H9 (cell line): Measurements from ENCODE around the gene CCDC40. TPM values are rescaled to one million over a fixed set of nuclear protein-coding genes. Genes with fewer than 3 reads are reported as not detected.

Experiments used
- DNase-seq: peaks from one replicate; pipeline ENCODE4 v3.0.0-alpha.2; 2017
- H2AFZ ChIP-seq: one replicate; pipeline ENCODE4 v1.6.1; 2013; ENCODE audit warnings: mild to moderate bottlenecking, low read length, control low read depth, moderate library complexity
- H2AK5ac ChIP-seq: 2 replicates; pipeline ENCODE4 v1.6.1; 2013; ENCODE audit warnings: low read length, control low read depth, mixed read lengths; ENCODE audit not compliant: insufficient read length
- H2BK120ac ChIP-seq: one replicate; pipeline ENCODE4 v1.6.1; 2013; ENCODE audit warnings: low read depth, mild to moderate bottlenecking, low read length, control low read depth, inconsistent platforms; ENCODE audit not compliant: poor library complexity, severe bottlenecking
- H2BK12ac ChIP-seq: 2 replicates; pipeline ENCODE4 v1.6.1; 2013; ENCODE audit warnings: low read length, control low read depth, mixed read lengths, low read depth; ENCODE audit not compliant: insufficient read length
- H2BK15ac ChIP-seq: 2 replicates; pipeline ENCODE4 v1.6.1; 2013; ENCODE audit warnings: low read depth, low read length, control low read depth
- H2BK20ac ChIP-seq: one replicate; pipeline ENCODE4 v1.6.1; 2013; ENCODE audit warnings: low read depth, mild to moderate bottlenecking, low read length, control low read depth, inconsistent platforms; ENCODE audit not compliant: poor library complexity, severe bottlenecking
- H2BK5ac ChIP-seq: 2 replicates; pipeline ENCODE4 v1.6.1; 2013; ENCODE audit warnings: low read length, control low read depth, mixed read lengths; ENCODE audit not compliant: insufficient read length
- H3K14ac ChIP-seq: 2 replicates; pipeline ENCODE4 v1.6.1; 2013; ENCODE audit warnings: low read length, control low read depth; ENCODE audit not compliant: insufficient read depth
- H3K18ac ChIP-seq: 2 replicates; pipeline ENCODE4 v1.6.1; 2013; ENCODE audit warnings: low read depth, mild to moderate bottlenecking, mixed read lengths, low read length, control low read depth; ENCODE audit not compliant: insufficient read length
- H3K23ac ChIP-seq: 2 replicates; pipeline ENCODE4 v1.6.1; 2013; ENCODE audit warnings: low read length, control low read depth, mixed read lengths, low read depth; ENCODE audit not compliant: insufficient read length
- H3K23me2 ChIP-seq: 2 replicates; pipeline ENCODE4 v1.6.1; 2013; ENCODE audit warnings: low read depth, mild to moderate bottlenecking, mixed read lengths, low read length, control low read depth; ENCODE audit not compliant: insufficient read length, poor library complexity, severe bottlenecking
- H3K27ac ChIP-seq: 2 replicates; pipeline ENCODE4 v1.5.1; 2013; ENCODE audit warnings: low read length, control low read depth, mixed read lengths, low read depth; ENCODE audit not compliant: insufficient read length
- H3K27me3 ChIP-seq: 2 replicates; pipeline ENCODE4 v1.6.1; 2013; ENCODE audit warnings: low read length, control low read depth, inconsistent platforms; ENCODE audit not compliant: insufficient read depth
- H3K4ac ChIP-seq: 2 replicates; pipeline ENCODE4 v1.6.1; 2013; ENCODE audit warnings: low read depth, mild to moderate bottlenecking, control low read depth, inconsistent platforms, low read length, moderate library complexity
- H3K4me1 ChIP-seq: 2 replicates; pipeline ENCODE4 v1.6.1; 2013; ENCODE audit warnings: low read length, control low read depth, inconsistent platforms; ENCODE audit not compliant: insufficient read depth
- H3K4me2 ChIP-seq: 2 replicates; pipeline ENCODE4 v1.6.1; 2013; ENCODE audit warnings: low read length, control low read depth, mixed read lengths; ENCODE audit not compliant: insufficient read length, insufficient read depth
- H3K56ac ChIP-seq: 2 replicates; pipeline ENCODE4 v1.6.1; 2013; ENCODE audit warnings: low read depth, mild to moderate bottlenecking, mixed read lengths, low read length, control low read depth; ENCODE audit not compliant: insufficient read length
- H3K79me1 ChIP-seq: 2 replicates; pipeline ENCODE4 v1.6.1; 2013; ENCODE audit warnings: low read depth, mild to moderate bottlenecking, moderate library complexity, low read length, control low read depth, inconsistent platforms; ENCODE audit not compliant: insufficient read depth, poor library complexity, severe bottlenecking
- H3K79me2 ChIP-seq: 2 replicates; pipeline ENCODE4 v1.6.1; 2013; ENCODE audit warnings: low read length, control low read depth, inconsistent platforms; ENCODE audit not compliant: insufficient read depth
- H3K9ac ChIP-seq: 2 replicates; pipeline ENCODE4 v1.6.1; 2013; ENCODE audit warnings: low read length, control low read depth, mixed read lengths; ENCODE audit not compliant: insufficient read length; ENCODE audit errors: extremely low read depth
- H3K9me3 ChIP-seq: one replicate; pipeline ENCODE4 v1.6.1; 2013; ENCODE audit warnings: low read depth, low read length, inconsistent platforms; ENCODE audit not compliant: control insufficient read depth
- H3T11ph ChIP-seq: one replicate; pipeline ENCODE4 v1.6.1; 2013; ENCODE audit warnings: mild to moderate bottlenecking, low read length, control low read depth, inconsistent platforms
- H4K20me1 ChIP-seq: one replicate; pipeline ENCODE4 v1.6.1; 2013; ENCODE audit not compliant: control insufficient read depth, insufficient read length, insufficient read depth
- H4K5ac ChIP-seq: 2 replicates; pipeline ENCODE4 v1.6.1; 2013; ENCODE audit warnings: low read depth, mild to moderate bottlenecking, mixed read lengths, low read length, control low read depth; ENCODE audit not compliant: insufficient read length
- H4K8ac ChIP-seq: replicated peaks from 2 replicates; pipeline ENCODE4 v1.6.1; 2013; ENCODE audit warnings: low read length, control low read depth, mixed read lengths, low read depth; ENCODE audit not compliant: insufficient read length
- H4K91ac ChIP-seq: 2 replicates; pipeline ENCODE4 v1.6.1; 2013; ENCODE audit warnings: low read depth, mild to moderate bottlenecking, moderate library complexity, mixed read lengths, low read length, control low read depth; ENCODE audit not compliant: insufficient read length
- H3K27ac Mint-ChIP-seq, 3 experiments: 2 replicates in 2 of 3; 3 replicates in 1 of 3; pipeline ENCODE4 v1.8.0; 2020 to 2021; ENCODE audit warnings: mixed read lengths in 3 of 3, mild to moderate bottlenecking in 1 of 3, moderate library complexity in 1 of 3
- H3K27me3 Mint-ChIP-seq: 2 replicates; pipeline ENCODE4 v1.8.0; 2021; ENCODE audit warnings: low read depth, mild to moderate bottlenecking, moderate library complexity, mixed read lengths
- H3K36me3 Mint-ChIP-seq, 3 experiments: 2 replicates in 2 of 3; 3 replicates in 1 of 3; pipeline ENCODE4 v1.8.0; 2020 to 2021; ENCODE audit warnings: low read depth in 3 of 3, mixed read lengths in 3 of 3; ENCODE audit not compliant: insufficient read depth in 1 of 3
- H3K4me1 Mint-ChIP-seq, 2 experiments: 2 replicates each; pipeline ENCODE4 v1.8.0; 2020; ENCODE audit warnings: mixed read lengths in 2 of 2
- H3K4me3 Mint-ChIP-seq, 2 experiments: 2 replicates in 1 of 2; 3 replicates in 1 of 2; pipeline ENCODE4 v1.8.0; 2020 to 2021; ENCODE audit warnings: mild to moderate bottlenecking in 2 of 2, mixed read lengths in 2 of 2, moderate library complexity in 1 of 2
- H3K9me3 Mint-ChIP-seq, 2 experiments: 2 replicates in 1 of 2; 3 replicates in 1 of 2; pipeline ENCODE4 v1.8.0; 2020; ENCODE audit warnings: mild to moderate bottlenecking in 2 of 2, mixed read lengths in 2 of 2, moderate library complexity in 1 of 2
- WGBS: extraction: QIAGEN DNeasy Blood & Tissue Kit; methylation state at CpG from one replicate; pipeline ENCODE4 v1.1.7; 2013; ENCODE audit warnings: missing lambda C conversion rate, low lambda C conversion rate, mixed read lengths; ENCODE audit not compliant: insufficient read length; ENCODE audit errors: extremely low coverage; 5-methylcytosine and 5-hydroxymethylcytosine counted together
- total RNA-seq: library from RNA; stranded (reverse); gene quantifications from 2 replicates; pipeline ENCODE4 v1.2.1, GENCODE V29; 2021
- TF ChIP-seq, protein P1 (sequence below): fragments of 200-600 bp; sonication (generic); conservative IDR thresholded peaks from 3 replicates; pipeline ENCODE4 v1.8.0; 2021; ENCODE audit warnings: antibody characterized with exemption, mild to moderate bottlenecking

The CCDC40 gene
- total RNA-seq, 1 experiment from 2014 or later, result 8.9 TPM

DNA sequence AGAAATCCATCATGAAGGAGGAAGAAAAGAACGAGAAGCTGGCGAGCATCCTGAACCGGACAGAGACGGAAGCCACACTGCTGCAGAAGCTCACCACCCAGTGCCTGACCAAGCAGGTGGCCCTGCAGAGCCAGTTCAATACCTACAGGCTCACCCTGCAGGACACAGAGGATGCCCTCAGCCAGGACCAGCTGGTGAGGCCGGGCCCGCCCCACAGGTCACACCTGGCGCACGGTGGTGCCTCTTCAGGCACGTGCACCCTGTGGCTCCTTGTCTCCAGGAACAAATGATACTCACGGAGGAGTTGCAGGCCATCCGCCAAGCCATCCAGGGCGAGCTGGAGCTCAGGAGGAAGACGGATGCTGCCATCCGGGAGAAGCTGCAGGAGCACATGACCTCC lies 45.2 kb downstream of the CCDC40 start:
- WGBS, result no CpG with 5 or more reads among the region's 14 CpGs

More for the DNA sequence above, 45.2 kb downstream of the CCDC40 start:
- Histone ChIP-seq H3K56ac (no peak overlapping the region), H2BK12ac (no peak overlapping the region), H3K18ac (no peak overlapping the region), H3K23ac (no peak overlapping the region), H4K20me1 (no peaks in the 10 kb centered on the region), H2BK120ac (no peak overlapping the region), H4K5ac (no peak overlapping the region), H3T11ph (no peak overlapping the region), H3K27me3 (no peaks in the 10 kb centered on the region), H3K4ac (no peak overlapping the region), H4K91ac (no peak overlapping the region), H2AK5ac (no peak overlapping the region), H2BK15ac (no peak overlapping the region), H2BK5ac (no peak overlapping the region), H3K9me3 (no peaks in the 10 kb centered on the region), H2AFZ (no peak overlapping the region), H3K79me2 (no peaks in the 10 kb centered on the region), H3K23me2 (no peaks in the 10 kb centered on the region), H3K9ac (no peak overlapping the region), H3K79me1 (no peaks in the 10 kb centered on the region), H3K4me1 (no peaks in the 10 kb centered on the region), H3K14ac (no peak overlapping the region), H2BK20ac (no peak overlapping the region), H4K8ac (no peak overlapping the region), H3K4me2 (no peak overlapping the region), H3K27ac (no peak overlapping the region)
- no peak for DNase-seq
- H3K27ac Mint-ChIP-seq, result no peak overlapping the region
- peaks cover 0 to 4% of the 10 kb centered on the region in 2 experiments; a peak in 1 of 5 replicates for H3K9me3 Mint-ChIP-seq
- no peak overlapping the region for H3K4me3 Mint-ChIP-seq
- H3K27me3 Mint-ChIP-seq, result peaks cover 3% of the 10 kb centered on the region
- H3K4me1 Mint-ChIP-seq, result peaks cover 9 to 13% of the 10 kb centered on the region in 2 experiments
- H3K36me3 Mint-ChIP-seq, result 0 out of 7 replicates have a peak, but pooled peaks cover 0 to 3% (median 0%) of the 10 kb centered on the region in 3 experiments
- TF ChIP-seq, protein P1, sequence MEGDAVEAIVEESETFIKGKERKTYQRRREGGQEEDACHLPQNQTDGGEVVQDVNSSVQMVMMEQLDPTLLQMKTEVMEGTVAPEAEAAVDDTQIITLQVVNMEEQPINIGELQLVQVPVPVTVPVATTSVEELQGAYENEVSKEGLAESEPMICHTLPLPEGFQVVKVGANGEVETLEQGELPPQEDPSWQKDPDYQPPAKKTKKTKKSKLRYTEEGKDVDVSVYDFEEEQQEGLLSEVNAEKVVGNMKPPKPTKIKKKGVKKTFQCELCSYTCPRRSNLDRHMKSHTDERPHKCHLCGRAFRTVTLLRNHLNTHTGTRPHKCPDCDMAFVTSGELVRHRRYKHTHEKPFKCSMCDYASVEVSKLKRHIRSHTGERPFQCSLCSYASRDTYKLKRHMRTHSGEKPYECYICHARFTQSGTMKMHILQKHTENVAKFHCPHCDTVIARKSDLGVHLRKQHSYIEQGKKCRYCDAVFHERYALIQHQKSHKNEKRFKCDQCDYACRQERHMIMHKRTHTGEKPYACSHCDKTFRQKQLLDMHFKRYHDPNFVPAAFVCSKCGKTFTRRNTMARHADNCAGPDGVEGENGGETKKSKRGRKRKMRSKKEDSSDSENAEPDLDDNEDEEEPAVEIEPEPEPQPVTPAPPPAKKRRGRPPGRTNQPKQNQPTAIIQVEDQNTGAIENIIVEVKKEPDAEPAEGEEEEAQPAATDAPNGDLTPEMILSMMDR, result no peak
